ENCODE measurements around the gene ATN1. TPM values are rescaled to one million over a fixed set of nuclear protein-coding genes. Genes with fewer than 3 reads are reported as not detected.
"Not testable (repeated sequence)": the region's sequence is repeated elsewhere in the genome, so short reads cannot be mapped to it uniquely, and the experiment has no call there.

The ATN1 gene
- 1.0 TPM for total RNA-seq (2013)
- polyA plus RNA-seq (10 to 100 TPM in 1 of 3 donors, under 1 TPM in 1, not detected in 1; 0.40 to 10.6 TPM), polyA minus RNA-seq (3.6 and 4.3 TPM in 2 replicates), total RNA-seq (2.5 to 30.8 (median 3.6) reads per million in 11 experiments)

GRCh38 chr12:6927379-6928021 lies at the start of gene ATN1:
Gene ATN1 (plus strand): TSS chr12:6927959. CDS start chr12:6934002, 6,043 bp downstream.
- peak within 1 kb of the TSS; percentile 89 to 93 for H3K4me3 Mint-ChIP-seq
- 0% methylated on average over 29 of the region's 66 CpGs for WGBS (ENCODE audit: insufficient coverage)

GRCh38 chr12:6879824-6880223 lies 47.9 kb upstream of the ATN1 start:
- H3K9ac ChIP-seq (ENCODE audit: insufficient read depth, low read length, poor library complexity, severe bottlenecking); H3K4me2 ChIP-seq (replicated peaks; ENCODE audit: extremely low read depth, low read length, poor library complexity, severe bottlenecking); H4K20me1 ChIP-seq (ENCODE audit: insufficient read depth, low read length); intact Hi-C loops (cut with micrococcal nuclease); H3K4me3 ChIP-seq (replicated peaks in 1 of 3; ENCODE audit: low read depth in 2 of 3, low read length in 3 of 3); H3K9me3 Mint-ChIP-seq; H3K9me3 ChIP-seq (replicated peaks in 1 of 2; ENCODE audit: control insufficient read depth in 1 of 2, insufficient read depth in 1 of 2, low read length in 2 of 2); H3K27me3 ChIP-seq (ENCODE audit: control insufficient read depth in 2 of 2, insufficient read depth in 2 of 2, low read length in 2 of 2); H3K4me3 Mint-ChIP-seq; H3K27me3 Mint-ChIP-seq (ENCODE audit: low read depth in 3 of 3); H3K4me1 ChIP-seq (ENCODE audit: control insufficient read depth in 1 of 2, insufficient read depth in 2 of 2, low read length in 2 of 2); H3K79me2 ChIP-seq (ENCODE audit: insufficient read depth, low read length); DNase-seq; H2AFZ ChIP-seq (ENCODE audit: insufficient read depth, low read depth, low read length, poor library complexity, severe bottlenecking): not testable (repeated sequence)
- Mint-ChIP-seq H3K4me1 (peaks cover 12% of the 10 kb centered on the region), H3K36me3 (peaks cover 37 to 45% of the 10 kb centered on the region in 2 donors), H3K27ac (peak overlapping the region in 4 of 7 donors; percentile 55 to 82 (median 70))
- WGBS (ENCODE audit: insufficient coverage): 32% methylated on average over 8 of the region's 11 CpGs
- Histone ChIP-seq H3K36me3 (replicated peaks in 1 of 2; ENCODE audit: control insufficient read depth in 1 of 2, insufficient read depth in 2 of 2, low read length in 2 of 2) (peaks cover 17 to 33% of the 10 kb centered on the region in 2 donors), H3K27ac (ENCODE audit: low read depth in 1 of 2, low read length in 2 of 2) (peak overlapping the region in 1 of 2 donors; percentile 28)

More at GRCh38 chr12:6927379-6928021, at the start of gene ATN1:
- Histone ChIP-seq H3K36me3 (replicated peaks in 1 of 2; ENCODE audit: control insufficient read depth in 1 of 2, insufficient read depth in 2 of 2, low read length in 2 of 2) (no peaks in the 10 kb centered on the region), H3K4me2 (replicated peaks; ENCODE audit: extremely low read depth, low read length, poor library complexity, severe bottlenecking) (peak within 1 kb of the TSS; percentile 88), H3K27me3 (ENCODE audit: control insufficient read depth in 2 of 2, insufficient read depth in 2 of 2, low read length in 2 of 2) (peaks cover 3 to 37% of the 10 kb centered on the region in 2 donors), H4K20me1 (ENCODE audit: insufficient read depth, low read length) (no peaks in the 10 kb centered on the region), H3K4me1 (ENCODE audit: control insufficient read depth in 1 of 2, insufficient read depth in 2 of 2, low read length in 2 of 2) (peaks cover 46 to 53% of the 10 kb centered on the region in 2 donors), H2AFZ (ENCODE audit: insufficient read depth, low read depth, low read length, poor library complexity, severe bottlenecking) (peak within 1 kb of the TSS; percentile 87), H3K79me2 (ENCODE audit: insufficient read depth, low read length) (peaks cover 17% of the 10 kb centered on the region), H3K9ac (ENCODE audit: insufficient read depth, low read length, poor library complexity, severe bottlenecking) (peak within 1 kb of the TSS; percentile 69), H3K9me3 (replicated peaks in 1 of 2; ENCODE audit: control insufficient read depth in 1 of 2, insufficient read depth in 1 of 2, low read length in 2 of 2) (no peaks in the 10 kb centered on the region), H3K4me3 (replicated peaks in 1 of 3; ENCODE audit: low read depth in 2 of 3, low read length in 3 of 3) (peak within 1 kb of the TSS; percentile 50 to 80 (median 69)), H3K27ac (ENCODE audit: low read depth in 1 of 2, low read length in 2 of 2) (peak within 1 kb of the TSS in 1 of 2 donors; percentile 56)
- Mint-ChIP-seq H3K36me3 (peaks cover 5 to 13% of the 10 kb centered on the region in 2 donors), H3K27me3 (ENCODE audit: low read depth in 3 of 3) (peaks cover 38 to 57% (median 52%) of the 10 kb centered on the region in 3 donors), H3K9me3 (peaks cover 0 to 5% (median 2%) of the 10 kb centered on the region in 7 donors), H3K4me1 (peaks cover 46% of the 10 kb centered on the region), H3K27ac (peak within 1 kb of the TSS in 6 of 7 donors; percentile 41 to 80 (median 70))
- intact Hi-C loops (cut with micrococcal nuclease): no loop called here
- no peak for TF ChIP-seq CTCF (IDR thresholded peaks at IDR 0.05)
- DNase-seq: no peak
